ENCODE measurements around the gene GRM2.

The GRM2 gene

GRCh38 chr3:51706021-51706485 is 815 bp upstream of the GRM2 start:
- DNase-seq: no peak

- DNase-seq: no peak
Measured at GRCh38 chr3:51708216-51708845, 1.5 kb downstream of the GRM2 start.

GRCh38 chr3:51709004-51709420 is 2.1 kb downstream of the GRM2 start:
- no peak for DNase-seq

- DNase-seq: no peak
Measured at GRCh38 chr3:51709675-51710074, 2.8 kb downstream of the GRM2 start.

GRCh38 chr3:51710631-51711351 is 3.9 kb downstream of the GRM2 start:
- no peak for DNase-seq

GRCh38 chr3:51711352-51712037 is 4.6 kb downstream of the GRM2 start:
- DNase-seq: no peak

GRCh38 chr3:51712038-51712420 is 5.2 kb downstream of the GRM2 start:
- no peak for DNase-seq

GRCh38 chr3:51712511-51712931 is 5.7 kb downstream of the GRM2 start:
- DNase-seq: no peak

- DNase-seq: no peak
Measured at GRCh38 chr3:51712963-51713362, 6.1 kb downstream of the GRM2 start.

- DNase-seq: no peak
Measured at GRCh38 chr3:51715231-51715976, 8.5 kb downstream of the GRM2 start.

- no peak for DNase-seq
Measured at GRCh38 chr3:51715977-51716294, 9.1 kb downstream of the GRM2 start.

- DNase-seq: no peak
Measured at GRCh38 chr3:51716805-51717204, 9.9 kb downstream of the GRM2 start.

GRCh38 chr3:51717446-51717845 is 10.6 kb downstream of the GRM2 start:
- no peak for DNase-seq

- no peak for DNase-seq
Measured at GRCh38 chr3:51717947-51718346, 11.1 kb downstream of the GRM2 start.

GRCh38 chr3:51718547-51719409 is 11.9 kb downstream of the GRM2 start:
- peak in 1 of 2 donors; percentile 16 for DNase-seq

- no peak for DNase-seq
Measured at GRCh38 chr3:51719410-51720025, 12.7 kb downstream of the GRM2 start.

- no peak for DNase-seq
Measured at GRCh38 chr3:51720292-51721061, 13.6 kb downstream of the GRM2 start.

GRCh38 chr3:51721062-51721745 is 14.3 kb downstream of the GRM2 start:
- no peak for DNase-seq

- no peak for DNase-seq
Measured at GRCh38 chr3:51722362-51722761, 15.5 kb downstream of the GRM2 start.

GRCh38 chr3:51727500-51727899 is 20.6 kb downstream of the GRM2 start:
- DNase-seq: no peak
